NCI-H1417 (cell line): ENCODE measurements around the gene NLRC5.
"Not testable (repeated sequence)": the region's sequence is repeated elsewhere in the genome, so short reads cannot be mapped to it uniquely, and the experiment has no call there.

Source experiments
- DNase-seq, 3 experiments: peaks; one replicate each; lab custom pipeline; 2025; lab: John Stamatoyannopoulos, UW

NLRC5 gene

GRCh38 chr16:56981729-56982271, 7.6 kb upstream of the NLRC5 start:
- no peak for DNase-seq

- no peak for DNase-seq
Measured at GRCh38 chr16:56982695-56983094, 6.7 kb upstream of the NLRC5 start.

- DNase-seq: no peak
Measured at GRCh38 chr16:56983211-56983751, 6.1 kb upstream of the NLRC5 start.

GRCh38 chr16:56984639-56985038, 4.7 kb upstream of the NLRC5 start:
- no peak for DNase-seq

GRCh38 chr16:56985288-56985961, 3.9 kb upstream of the NLRC5 start:
- DNase-seq: peak in 1 of 3 experiments; percentile 7

GRCh38 chr16:56985962-56986360, 3.4 kb upstream of the NLRC5 start:
- no peak for DNase-seq

- DNase-seq: no peak
Measured at GRCh38 chr16:56986361-56986760, 3.0 kb upstream of the NLRC5 start.

- not testable (repeated sequence) for DNase-seq
Measured at GRCh38 chr16:56986908-56987307, 2.4 kb upstream of the NLRC5 start.

- no peak for DNase-seq
Measured at GRCh38 chr16:56987692-56988091, 1.7 kb upstream of the NLRC5 start.

- no peak for DNase-seq
Measured at GRCh38 chr16:56988161-56988947, 1.0 kb upstream of the NLRC5 start.

- no peak for DNase-seq
Measured at GRCh38 chr16:56989988-56990387, 631 bp downstream of the NLRC5 start.

- DNase-seq: no peak
Measured at GRCh38 chr16:56990407-56991286, 1.3 kb downstream of the NLRC5 start.

- not testable (repeated sequence) for DNase-seq
Measured at GRCh38 chr16:56992431-56992830, 3.1 kb downstream of the NLRC5 start.

GRCh38 chr16:56993204-56993603, 3.8 kb downstream of the NLRC5 start:
- DNase-seq: no peak

GRCh38 chr16:56994311-56994710, 5.0 kb downstream of the NLRC5 start:
- DNase-seq: no peak

GRCh38 chr16:56995136-56995805, 5.9 kb downstream of the NLRC5 start:
- no peak for DNase-seq

- DNase-seq: no peak
Measured at GRCh38 chr16:56997264-56997663, 7.9 kb downstream of the NLRC5 start.

GRCh38 chr16:56997931-56998330, 8.6 kb downstream of the NLRC5 start:
- DNase-seq: no peak

GRCh38 chr16:56998352-56998751, 9.0 kb downstream of the NLRC5 start:
- no peak for DNase-seq

GRCh38 chr16:56998861-56999260, 9.5 kb downstream of the NLRC5 start:
- no peak for DNase-seq
